Fibroblast of skin of right quadriceps (primary cell): Measurements from ENCODE around the gene STAMBPL1.

Experiments
- DNase-seq: peaks from one replicate; pipeline ENCODE4 v3.0.0-alpha.2; 2013

The STAMBPL1 gene

DNA sequence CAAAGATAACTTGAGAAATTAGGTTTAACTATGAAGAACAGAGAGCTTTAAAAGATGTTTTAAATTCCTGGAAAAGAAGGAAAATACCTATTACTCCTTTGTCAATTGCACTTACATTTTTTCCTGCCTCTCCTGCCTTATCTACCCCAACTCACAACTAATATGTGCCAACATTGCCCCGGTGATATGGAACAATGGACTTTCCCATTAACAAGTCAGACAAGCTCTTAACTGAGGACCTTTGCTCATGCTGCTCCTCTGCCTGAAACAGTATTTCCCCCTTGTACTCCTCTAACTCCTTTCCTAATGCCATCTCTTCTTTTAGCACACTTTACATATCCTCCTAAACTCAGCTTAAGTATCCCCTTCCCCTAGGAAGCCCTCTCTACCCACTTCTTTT lies 77.3 kb downstream of the STAMBPL1 start:
- DNase-seq: no peak

DNA sequence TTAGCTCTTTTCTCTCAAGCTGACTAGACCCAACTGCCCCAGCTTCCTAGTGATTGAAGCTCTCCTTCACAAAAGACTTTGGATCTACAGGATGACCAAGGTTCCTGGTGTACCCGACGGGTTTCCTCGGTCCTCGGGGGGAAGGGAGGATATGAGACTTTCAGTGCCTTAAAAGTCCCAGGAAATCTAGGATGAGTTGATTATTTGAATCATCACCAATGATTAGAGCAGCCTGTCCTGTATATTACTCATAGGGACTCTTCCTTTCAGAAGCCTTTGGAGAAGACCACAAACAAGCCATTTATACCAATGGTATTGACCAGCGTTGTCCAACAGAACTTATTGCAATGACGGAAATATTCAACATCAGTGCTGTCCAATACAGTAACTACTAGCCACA lies 78.7 kb downstream of the STAMBPL1 start:
- no peak for DNase-seq

DNA sequence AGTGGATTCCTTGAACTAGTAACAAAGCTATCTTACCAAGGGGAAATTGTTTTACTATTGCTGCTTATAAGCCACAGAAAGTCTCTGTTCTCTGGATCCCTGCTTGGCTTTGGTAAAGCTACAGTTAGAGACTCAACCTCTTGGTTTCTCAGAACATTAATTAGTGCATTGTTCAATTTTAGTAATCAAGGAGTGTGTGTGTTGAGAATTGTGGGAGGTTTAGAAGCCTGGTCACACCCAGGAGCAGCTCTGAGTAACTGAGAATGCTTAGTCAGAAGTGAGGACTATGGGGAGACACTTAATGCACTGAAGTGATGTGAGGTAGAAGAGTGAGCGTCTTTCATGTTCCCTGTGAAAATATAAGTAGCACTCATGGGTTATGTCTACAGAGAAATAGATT lies 80.8 kb downstream of the STAMBPL1 start:
- DNase-seq: no peak

DNA sequence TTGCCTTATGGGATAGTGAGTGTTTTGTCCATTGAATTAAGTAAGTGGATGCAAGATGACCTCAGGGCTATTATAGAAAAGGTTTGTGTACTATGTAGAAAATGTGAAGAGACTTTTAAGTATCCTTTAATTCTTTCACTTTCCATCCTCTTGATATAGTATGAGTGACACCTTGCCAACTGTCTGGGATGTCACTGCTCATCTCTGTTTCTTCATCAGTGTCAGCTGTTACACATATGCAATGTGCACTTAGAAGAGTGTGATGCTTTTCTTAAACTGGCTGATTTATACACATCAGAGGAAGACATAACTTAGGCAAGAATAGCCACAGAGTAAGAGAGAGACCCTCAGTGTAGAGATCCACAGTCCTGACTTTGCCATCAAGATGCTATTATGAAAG lies 81.2 kb downstream of the STAMBPL1 start:
- DNase-seq: no peak

DNA sequence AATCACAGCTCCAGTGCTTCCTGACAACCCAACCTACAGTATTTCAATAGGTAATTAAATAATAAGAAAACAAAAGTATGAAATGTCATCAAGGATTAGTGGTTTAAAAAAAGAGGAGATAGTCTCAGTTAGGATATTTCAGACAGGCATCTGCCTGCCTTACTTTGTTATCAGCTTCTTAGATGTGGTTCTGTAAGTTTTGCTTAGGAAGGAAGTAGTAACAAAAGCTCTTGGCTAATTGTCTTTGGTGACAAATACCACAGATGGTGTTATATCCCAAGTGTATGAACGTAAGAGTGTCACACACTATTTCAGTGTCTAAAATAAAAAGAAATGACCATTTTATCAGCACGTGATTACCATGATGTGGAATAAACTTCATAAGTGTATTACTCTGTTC lies 82.3 kb downstream of the STAMBPL1 start:
- DNase-seq: no peak

DNA sequence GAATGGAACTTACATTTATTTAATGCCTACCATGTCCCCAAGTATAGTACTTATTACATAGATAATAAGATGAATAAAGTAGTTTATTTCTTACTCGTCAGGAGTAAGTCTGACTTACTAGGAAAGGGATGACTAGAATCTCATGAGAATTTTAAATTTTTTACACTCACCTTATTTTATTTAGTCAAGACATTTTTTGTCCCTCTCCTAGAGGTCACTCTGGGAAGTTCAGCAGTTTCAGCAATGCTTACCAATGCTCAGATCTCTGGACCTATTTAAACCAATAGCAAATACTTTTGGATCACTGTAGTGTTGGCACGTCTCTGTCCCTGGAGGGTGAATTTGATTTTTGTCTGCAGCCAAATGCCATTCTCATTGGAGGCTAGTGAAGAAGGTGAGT lies 83.3 kb downstream of the STAMBPL1 start:
- no peak for DNase-seq

DNA sequence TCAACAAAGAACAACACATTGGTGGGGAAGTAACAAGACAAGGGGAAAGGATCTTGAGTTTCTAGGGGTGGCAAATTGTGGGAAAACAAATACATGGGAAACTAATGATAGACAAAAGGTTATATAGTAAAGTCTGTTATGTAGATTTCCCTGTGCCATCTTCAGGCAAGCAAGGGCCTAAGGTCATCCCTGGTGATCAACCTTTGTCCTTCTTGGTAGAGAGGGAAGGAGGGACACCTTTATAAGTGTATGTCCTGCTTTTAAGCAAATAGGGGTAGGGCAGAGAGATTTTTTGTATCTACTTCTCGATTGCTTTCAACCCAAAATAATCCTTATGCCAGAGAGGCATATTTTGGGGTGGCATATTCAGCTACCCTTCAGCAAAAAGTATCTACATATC lies 84.3 kb downstream of the STAMBPL1 start:
- DNase-seq: no peak

DNA sequence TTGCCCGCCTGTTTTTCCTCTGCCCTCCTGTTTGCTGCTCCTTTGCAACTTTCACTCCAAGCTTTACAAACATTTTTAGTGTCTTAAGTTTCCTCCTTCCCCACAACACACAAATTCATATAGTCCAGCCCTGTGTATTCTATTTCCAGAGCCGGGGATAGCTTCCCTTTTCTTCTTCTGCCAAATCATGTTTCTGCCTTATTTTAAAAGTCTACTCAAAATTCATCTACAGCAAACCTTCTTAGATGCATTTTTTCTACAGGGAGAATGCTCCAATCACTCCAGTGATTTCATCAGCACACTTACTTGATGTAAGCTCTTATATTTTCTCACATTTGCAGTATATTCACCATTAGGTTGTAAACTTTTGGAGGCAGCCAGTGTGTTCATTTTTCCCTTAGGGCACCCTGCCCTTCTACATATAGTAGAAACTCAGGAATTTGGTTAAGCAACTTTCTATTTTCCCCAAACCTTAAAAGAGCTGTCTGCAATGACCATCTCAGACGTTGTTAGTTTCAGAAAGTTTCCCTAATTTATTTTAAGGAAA lies 84.9 kb downstream of the STAMBPL1 start:
- DNase-seq: peak; percentile 48

DNA sequence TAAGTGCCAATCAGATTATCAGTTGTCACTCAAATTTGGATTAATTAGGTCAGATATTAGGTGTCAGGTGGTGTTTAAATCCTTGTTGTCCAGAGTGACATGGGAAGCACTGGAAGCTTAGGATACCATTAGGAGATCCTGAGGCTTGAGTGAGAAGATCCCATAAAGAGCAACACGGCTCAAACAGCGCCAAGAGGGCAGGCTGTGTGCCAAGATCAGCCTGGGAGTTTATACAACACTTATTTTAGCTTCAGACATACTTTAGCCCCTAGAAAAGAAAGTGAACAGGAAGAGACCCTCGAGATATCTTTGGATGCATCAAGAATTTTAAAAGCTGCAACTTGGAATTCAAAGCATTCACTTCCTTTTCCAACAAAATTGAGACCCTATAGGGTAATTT lies 86.8 kb downstream of the STAMBPL1 start:
- DNase-seq: no peak

DNA sequence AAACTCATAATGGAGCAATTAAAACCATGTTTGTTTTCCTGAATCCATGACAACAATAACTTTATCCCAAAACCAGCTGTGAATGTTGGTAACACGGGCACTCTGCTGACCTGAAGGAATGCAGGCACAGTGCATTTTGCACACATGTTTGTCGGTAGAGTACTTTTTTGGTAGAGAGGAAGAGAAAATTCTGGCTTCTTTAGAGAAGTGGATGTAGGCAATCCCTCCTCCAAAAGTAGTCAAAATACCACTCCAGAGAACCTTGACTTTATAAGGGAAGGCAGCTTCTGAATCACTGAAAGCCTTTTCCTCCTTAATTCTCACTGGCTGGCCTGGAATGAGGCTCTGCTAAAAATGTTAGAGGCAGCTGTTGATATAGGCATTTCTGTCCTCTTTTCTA lies 88.3 kb downstream of the STAMBPL1 start:
- DNase-seq: peak; percentile 31

DNA sequence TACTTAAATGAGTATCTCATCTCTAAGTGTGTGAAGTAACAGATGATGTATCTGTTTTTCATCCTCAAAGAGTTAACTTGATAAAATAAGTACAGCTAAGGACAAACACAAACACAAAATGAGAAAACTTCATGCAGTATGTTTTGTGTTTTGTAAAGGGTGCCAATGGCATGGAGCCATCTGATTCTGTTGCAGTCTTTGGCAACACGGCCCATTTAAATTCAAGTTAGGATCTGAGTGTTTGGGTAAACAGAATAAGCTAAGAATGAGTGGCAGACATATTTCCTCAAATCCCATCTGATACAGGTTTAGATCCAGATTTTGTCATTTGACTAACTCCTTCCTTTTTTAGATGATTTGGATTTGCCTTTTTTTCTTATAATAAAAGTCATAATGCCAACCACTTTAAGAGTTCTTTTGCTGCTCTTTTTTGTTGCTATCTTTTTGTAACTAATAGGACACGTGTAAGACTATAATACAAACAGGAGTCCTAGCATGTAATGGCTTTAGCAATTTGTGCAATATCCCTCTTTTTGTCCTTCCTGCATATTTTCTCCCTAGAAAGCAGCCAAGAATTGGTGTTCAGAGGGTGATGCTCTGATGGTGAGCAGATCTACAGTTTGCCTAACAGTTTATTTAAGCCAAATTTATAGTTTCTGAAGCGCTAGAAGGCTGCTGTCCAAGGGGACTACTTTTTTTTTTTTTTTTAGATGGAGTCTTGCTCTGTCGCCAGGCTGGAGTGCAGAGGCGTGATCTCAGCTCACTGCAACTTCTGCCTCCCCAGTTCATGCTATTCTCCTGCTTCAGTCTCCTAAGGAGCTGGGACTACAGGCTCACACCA lies 91.4 kb downstream of the STAMBPL1 start:
- DNase-seq: no peak
